Natural killer cell (primary cell): ENCODE measurements around the gene SERPINA3. TPM values are rescaled to one million over a fixed set of nuclear protein-coding genes. Genes with fewer than 3 reads are reported as not detected.

Experiments used
- ATAC-seq, 3 donors: fragments of 150-1000 bp in 2 of 3; fragments of 200-7000 bp in 1 of 3; cut with Tn5 transposase; 1 replicate in 1 of 3; 2 replicates in 2 of 3; pipeline ENCODE4 v1.10.0; 2021; ENCODE audit warnings: mild to moderate bottlenecking in 2 of 3, moderate library complexity in 2 of 3
- DNase-seq, 2 donors: peaks; one replicate each; pipeline versions ENCODE4 v3.0.0 to v3.0.0-alpha.2; 2013 to 2021; ENCODE audit warnings: mixed read lengths in 1 of 2
- H3K27ac ChIP-seq: one replicate; pipeline ENCODE4 v1.5.1; 2013; ENCODE audit warnings: mild to moderate bottlenecking, low read length
- H3K27me3 ChIP-seq: one replicate; pipeline ENCODE4 v1.6.1; 2013; ENCODE audit warnings: low read length; ENCODE audit not compliant: control insufficient read depth, insufficient read depth
- H3K36me3 ChIP-seq: one replicate; pipeline ENCODE4 v1.6.1; 2013; ENCODE audit warnings: low read length; ENCODE audit not compliant: control insufficient read depth, insufficient read depth
- H3K4me1 ChIP-seq: one replicate; pipeline ENCODE4 v1.6.1; 2013; ENCODE audit warnings: low read length; ENCODE audit not compliant: control insufficient read depth, insufficient read depth
- H3K4me3 ChIP-seq: one replicate; pipeline ENCODE4 v1.5.1; 2013; ENCODE audit warnings: low read length
- H3K9me3 ChIP-seq: one replicate; pipeline ENCODE4 v1.6.1; 2013; ENCODE audit warnings: low read length; ENCODE audit not compliant: control insufficient read depth, insufficient read depth
- H3K27ac Mint-ChIP-seq, 2 donors: one replicate each; pipeline ENCODE4 v1.8.0; 2022; ENCODE audit warnings: mild to moderate bottlenecking in 2 of 2, mixed read lengths in 2 of 2, moderate library complexity in 1 of 2
- H3K27me3 Mint-ChIP-seq, 2 donors: one replicate each; pipeline ENCODE4 v1.8.0; 2022; ENCODE audit warnings: low read depth in 2 of 2, mixed read lengths in 2 of 2
- H3K36me3 Mint-ChIP-seq: one replicate; pipeline ENCODE4 v1.8.0; 2022; ENCODE audit warnings: mixed read lengths
- H3K4me1 Mint-ChIP-seq, 2 donors: one replicate each; pipeline ENCODE4 v1.8.0; 2022; ENCODE audit warnings: mixed read lengths in 2 of 2
- H3K4me3 Mint-ChIP-seq: one replicate; pipeline ENCODE4 v1.8.0; 2022; ENCODE audit warnings: mild to moderate bottlenecking, moderate library complexity, mixed read lengths
- H3K9me3 Mint-ChIP-seq, 2 donors: one replicate each; pipeline ENCODE4 v1.8.0; 2022; ENCODE audit warnings: mixed read lengths in 2 of 2
- WGBS: methylation state at CpG from one replicate; pipeline ENCODE4 v1.1.7; 2013; ENCODE audit warnings: missing lambda C conversion rate; ENCODE audit not compliant: insufficient coverage; 5-methylcytosine and 5-hydroxymethylcytosine counted together
- intact Hi-C: fragments of 100-400 bp; cut with micrococcal nuclease; formaldehyde crosslinking; loops from one replicate; pipeline ENCODE4 v1.14.2; 2022
- total RNA-seq, 4 donors: library from RNA; stranded (reverse); fragments of 120-200 nt in 1 of 4; gene quantifications; one replicate each; pipeline versions ENCODE4 v1.2.3 to v1.2.4, GENCODE V29; 2013 to 2022
- TF ChIP-seq, protein P1 (sequence below): fragments of 200-600 bp; IDR thresholded peaks from one replicate; pipeline ENCODE4 v1.8.0; 2022; ENCODE audit warnings: antibody characterized with exemption

The SERPINA3 gene
- total RNA-seq, 3 donors from 2014 or later (not counting 1 experiment from before 2014, with no cell fraction given) = not detected

DNA sequence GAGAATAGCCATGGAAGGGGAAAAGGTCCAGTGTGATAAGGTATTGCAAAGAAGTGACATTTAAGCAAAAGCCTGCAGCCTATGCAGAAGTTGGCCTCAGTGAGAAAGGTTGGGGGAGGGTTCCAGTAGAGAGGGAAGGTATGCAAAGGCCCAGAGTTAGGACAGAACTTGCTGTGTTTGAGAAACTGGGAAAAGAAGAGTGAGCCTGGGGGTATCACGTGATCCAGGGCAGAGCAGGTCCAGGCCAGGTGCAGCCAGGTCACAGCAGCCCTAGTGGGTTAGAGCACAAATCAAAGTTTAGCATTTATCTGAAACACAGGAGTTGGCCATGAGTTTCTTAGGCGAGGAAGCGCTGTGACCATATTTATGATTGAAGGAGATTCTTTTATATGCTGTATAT, 29.3 kb upstream of the SERPINA3 start:
- H3K27ac ChIP-seq = no peak overlapping the region
- intact Hi-C loops = no loop called here
- no peaks in the 10 kb centered on the region for H3K9me3 ChIP-seq
- H3K27ac Mint-ChIP-seq = no peak overlapping the region
- no peaks in the 10 kb centered on the region for H3K36me3 ChIP-seq
- 91% methylated on average over 3 of the region's 3 CpGs for WGBS
- DNase-seq = no peak
- ATAC-seq = no peak
- TF ChIP-seq, protein P1, sequence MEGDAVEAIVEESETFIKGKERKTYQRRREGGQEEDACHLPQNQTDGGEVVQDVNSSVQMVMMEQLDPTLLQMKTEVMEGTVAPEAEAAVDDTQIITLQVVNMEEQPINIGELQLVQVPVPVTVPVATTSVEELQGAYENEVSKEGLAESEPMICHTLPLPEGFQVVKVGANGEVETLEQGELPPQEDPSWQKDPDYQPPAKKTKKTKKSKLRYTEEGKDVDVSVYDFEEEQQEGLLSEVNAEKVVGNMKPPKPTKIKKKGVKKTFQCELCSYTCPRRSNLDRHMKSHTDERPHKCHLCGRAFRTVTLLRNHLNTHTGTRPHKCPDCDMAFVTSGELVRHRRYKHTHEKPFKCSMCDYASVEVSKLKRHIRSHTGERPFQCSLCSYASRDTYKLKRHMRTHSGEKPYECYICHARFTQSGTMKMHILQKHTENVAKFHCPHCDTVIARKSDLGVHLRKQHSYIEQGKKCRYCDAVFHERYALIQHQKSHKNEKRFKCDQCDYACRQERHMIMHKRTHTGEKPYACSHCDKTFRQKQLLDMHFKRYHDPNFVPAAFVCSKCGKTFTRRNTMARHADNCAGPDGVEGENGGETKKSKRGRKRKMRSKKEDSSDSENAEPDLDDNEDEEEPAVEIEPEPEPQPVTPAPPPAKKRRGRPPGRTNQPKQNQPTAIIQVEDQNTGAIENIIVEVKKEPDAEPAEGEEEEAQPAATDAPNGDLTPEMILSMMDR = no peak
- H3K4me3 ChIP-seq = no peak overlapping the region
- no peak overlapping the region for H3K4me3 Mint-ChIP-seq
- no peaks in the 10 kb centered on the region for H3K4me1 ChIP-seq
- H3K9me3 Mint-ChIP-seq = no peaks in the 10 kb centered on the region
- H3K36me3 Mint-ChIP-seq = no peaks in the 10 kb centered on the region
- no peaks in the 10 kb centered on the region for H3K4me1 Mint-ChIP-seq
- no peaks in the 10 kb centered on the region for H3K27me3 Mint-ChIP-seq
- H3K27me3 ChIP-seq = no peaks in the 10 kb centered on the region

- no peaks in the 10 kb centered on the region for H3K4me1 ChIP-seq
- no peaks in the 10 kb centered on the region for H3K9me3 ChIP-seq
- ATAC-seq = no peak
- TF ChIP-seq, protein P1 = no peak
- no peaks in the 10 kb centered on the region for H3K27me3 ChIP-seq
- 80% methylated on average over 4 of the region's 4 CpGs for WGBS
- no peak overlapping the region for H3K4me3 ChIP-seq
- no peaks in the 10 kb centered on the region for H3K36me3 ChIP-seq
- Mint-ChIP-seq H3K4me1 (no peaks in the 10 kb centered on the region), H3K27me3 (no peaks in the 10 kb centered on the region), H3K9me3 (no peaks in the 10 kb centered on the region), H3K36me3 (no peaks in the 10 kb centered on the region), H3K27ac (no peak overlapping the region), H3K4me3 (no peak overlapping the region)
- DNase-seq = no peak
- intact Hi-C loops = no loop called here
- no peak overlapping the region for H3K27ac ChIP-seq
Observed at GRCh38 chr14:94583557-94583956, 28.6 kb upstream of the SERPINA3 start.

DNA sequence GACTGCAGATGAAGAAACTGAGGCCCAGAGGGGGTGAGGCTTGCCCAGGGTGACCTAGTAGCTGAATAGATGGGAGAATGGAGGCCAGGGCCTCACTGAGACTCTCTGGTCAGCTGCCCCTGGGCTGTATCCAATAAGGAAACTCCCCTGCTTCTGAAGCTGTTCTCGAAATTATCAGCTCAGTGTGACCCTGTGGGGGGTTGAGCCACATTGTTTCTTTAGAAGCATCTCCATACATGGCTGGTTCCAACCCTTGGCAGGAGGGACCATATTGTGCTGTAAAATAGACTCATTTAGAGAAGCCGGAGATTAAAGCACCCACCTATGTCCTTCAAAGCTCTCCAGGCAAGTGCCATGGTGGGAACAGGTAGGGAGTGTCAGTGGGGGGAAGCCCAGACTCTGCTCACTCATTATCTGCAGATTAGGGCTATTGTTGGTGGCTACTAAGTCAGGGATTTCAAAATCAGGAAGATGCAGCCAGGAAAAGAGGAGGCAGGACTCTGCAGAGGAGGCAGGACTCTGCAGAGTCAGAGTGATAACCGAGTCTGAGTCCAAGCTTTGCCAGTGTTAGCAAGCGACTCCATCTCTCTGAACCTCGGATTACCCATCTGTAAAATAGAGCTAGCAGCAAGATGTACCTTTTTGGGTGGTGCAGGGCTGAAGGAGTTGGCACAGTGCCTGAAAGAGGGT, 27.5 kb upstream of the SERPINA3 start:
- H3K36me3 Mint-ChIP-seq = no peaks in the 10 kb centered on the region
- Histone ChIP-seq H3K27ac (no peak overlapping the region), H3K27me3 (no peaks in the 10 kb centered on the region), H3K4me3 (no peak overlapping the region), H3K4me1 (no peaks in the 10 kb centered on the region), H3K9me3 (no peaks in the 10 kb centered on the region), H3K36me3 (no peaks in the 10 kb centered on the region)
- no peaks in the 10 kb centered on the region for H3K9me3 Mint-ChIP-seq
- no peaks in the 10 kb centered on the region for H3K27me3 Mint-ChIP-seq
- DNase-seq (no peak), ATAC-seq (no peak)
- intact Hi-C loops = no loop called here
- H3K4me3 Mint-ChIP-seq = no peak overlapping the region
- no peaks in the 10 kb centered on the region for H3K4me1 Mint-ChIP-seq
- H3K27ac Mint-ChIP-seq = no peak overlapping the region
- 83% methylated on average over 5 of the region's 5 CpGs for WGBS
- TF ChIP-seq, protein P1 = no peak

GRCh38 chr14:94586635-94587034, 25.6 kb upstream of the SERPINA3 start:
- Mint-ChIP-seq H3K9me3 (peaks cover 0 to 6% of the 10 kb centered on the region in 2 donors), H3K4me3 (no peak overlapping the region), H3K4me1 (no peaks in the 10 kb centered on the region), H3K27ac (no peak overlapping the region), H3K36me3 (no peaks in the 10 kb centered on the region), H3K27me3 (no peaks in the 10 kb centered on the region)
- Histone ChIP-seq H3K27ac (no peak overlapping the region), H3K27me3 (no peaks in the 10 kb centered on the region), H3K4me1 (no peaks in the 10 kb centered on the region), H3K4me3 (no peak overlapping the region), H3K36me3 (no peaks in the 10 kb centered on the region), H3K9me3 (no peaks in the 10 kb centered on the region)
- intact Hi-C loops = no loop called here
- TF ChIP-seq, protein P1 = no peak
- DNase-seq (no peak), ATAC-seq (no peak)
- WGBS = 85% methylated on average over 4 of the region's 4 CpGs
